ES-I3 (cell line): Measurements from ENCODE around the gene SGPL1.

ENCODE experiments used
- H3K36me3 ChIP-seq: 2 replicates; pipeline ENCODE4 v1.6.1; 2013; ENCODE audit warnings: mild to moderate bottlenecking, low read length, control low read depth, moderate library complexity; ENCODE audit not compliant: insufficient read depth
- H3K4me1 ChIP-seq: 2 replicates; pipeline ENCODE4 v1.6.1; 2013; ENCODE audit warnings: mild to moderate bottlenecking, control low read depth, low read length; ENCODE audit not compliant: insufficient read depth
- H3K9ac ChIP-seq: 2 replicates; pipeline ENCODE4 v1.6.1; 2013; ENCODE audit warnings: low read depth, mild to moderate bottlenecking, low read length, moderate library complexity
- H3K9me3 ChIP-seq: 2 replicates; pipeline ENCODE4 v1.6.1; 2013; ENCODE audit warnings: mild to moderate bottlenecking, low read length, moderate library complexity; ENCODE audit not compliant: control insufficient read depth, insufficient read depth

Gene SGPL1

DNA sequence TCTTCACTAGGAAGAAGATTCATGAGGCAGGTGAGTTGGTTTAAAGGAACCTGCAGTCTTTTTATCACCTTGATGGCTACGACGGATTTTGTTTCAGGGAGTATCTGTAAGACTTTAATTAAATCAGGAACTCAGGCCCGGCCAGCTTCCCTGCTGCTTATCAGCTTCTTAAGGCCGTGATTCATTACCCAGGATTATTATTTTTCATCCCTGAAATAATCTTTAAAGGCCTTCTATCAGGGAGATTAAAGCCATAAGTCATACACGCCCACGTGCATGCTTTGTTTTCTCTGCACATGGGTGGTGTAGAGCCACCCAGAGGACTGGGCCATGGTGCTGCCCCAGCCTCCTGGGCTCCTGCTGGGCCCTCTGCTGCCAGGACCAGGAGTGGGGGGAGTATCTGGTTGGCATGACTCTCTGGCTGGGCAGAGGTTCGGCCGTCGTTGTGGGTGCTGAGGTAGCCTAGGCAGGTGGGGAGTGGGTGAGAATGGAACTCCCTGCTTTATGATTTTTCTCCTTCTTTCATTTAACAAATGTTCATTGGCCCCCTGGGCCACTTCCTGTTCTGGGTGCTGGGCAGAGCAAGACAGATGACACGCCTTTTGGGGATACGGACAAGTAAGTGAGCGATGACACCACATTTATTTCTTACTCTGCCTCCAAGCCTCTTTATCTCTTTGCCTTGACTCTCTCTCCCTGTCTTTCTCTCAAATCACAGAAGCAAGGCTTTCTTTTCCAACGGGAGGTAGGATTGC, 111.6 kb downstream of the SGPL1 start:
- Histone ChIP-seq H3K4me1 (no peaks in the 10 kb centered on the region; the same call in 1 of the 2 replicates), H3K9ac (no peak overlapping the region), H3K36me3 (no peaks in the 10 kb centered on the region), H3K9me3 (no peaks in the 10 kb centered on the region)

DNA sequence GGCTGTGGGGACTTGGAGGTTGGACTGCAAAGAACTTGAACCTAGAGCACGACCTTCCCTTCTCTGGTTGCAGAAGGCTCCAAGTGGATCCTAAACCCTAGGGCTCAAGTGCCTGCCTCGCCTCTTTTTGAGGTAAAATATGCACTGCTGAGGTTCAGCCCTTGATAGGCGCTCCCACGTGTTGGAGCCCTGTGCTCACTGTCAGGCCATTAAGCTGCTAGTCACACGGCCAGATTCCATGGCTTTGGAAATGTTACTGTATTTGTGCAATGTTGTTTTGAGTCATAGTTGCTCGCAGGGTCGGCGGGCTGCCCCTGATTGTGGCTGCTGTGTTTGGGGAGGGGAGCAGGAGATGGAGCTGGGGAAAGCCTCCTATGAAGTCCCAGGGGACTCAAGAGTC, 112.4 kb downstream of the SGPL1 start:
- H3K9ac ChIP-seq = no peak overlapping the region
- H3K4me1 ChIP-seq = no peaks in the 10 kb centered on the region; the same call in 1 of the 2 replicates
- H3K9me3 ChIP-seq = no peaks in the 10 kb centered on the region
- no peaks in the 10 kb centered on the region for H3K36me3 ChIP-seq

DNA sequence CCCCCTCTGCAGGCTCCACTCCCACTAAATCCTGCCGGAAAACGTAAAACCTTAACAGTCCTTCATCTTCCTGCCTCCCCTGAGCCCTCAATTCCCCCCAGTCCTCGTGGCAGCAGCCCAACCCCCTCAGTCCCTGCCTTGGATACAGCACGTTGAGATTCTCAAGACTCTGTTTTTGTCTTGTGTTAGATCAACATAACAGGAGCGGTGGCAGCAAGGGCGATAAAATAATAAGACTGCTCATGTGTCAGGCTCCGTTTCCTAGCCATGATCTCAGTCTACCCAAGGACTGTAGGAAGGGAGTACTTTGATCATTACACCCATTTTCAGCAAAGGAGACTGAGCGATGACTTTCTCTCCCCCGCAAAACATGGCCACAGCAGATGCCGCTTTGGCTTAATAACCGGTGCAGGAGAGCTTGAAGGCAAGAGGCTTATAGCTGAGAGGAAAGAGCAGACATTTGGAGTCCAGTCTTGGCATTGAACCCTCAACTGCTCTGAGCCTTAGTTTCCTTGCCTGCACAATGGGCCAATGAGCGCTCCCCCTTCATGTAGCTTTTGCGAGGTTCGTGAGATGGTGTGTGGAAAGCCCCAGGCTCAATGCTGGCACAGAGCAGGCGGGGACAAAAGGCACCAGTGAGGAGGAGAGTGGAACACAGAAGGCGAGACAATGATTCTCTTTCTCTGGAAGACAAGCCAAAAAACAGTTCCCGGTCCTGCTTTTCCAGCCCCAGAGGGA, 114.7 kb downstream of the SGPL1 start:
- no peaks in the 10 kb centered on the region for H3K9me3 ChIP-seq
- H3K36me3 ChIP-seq = no peaks in the 10 kb centered on the region
- no peaks in the 10 kb centered on the region; the same call in 1 of the 2 replicates for H3K4me1 ChIP-seq
- no peak overlapping the region for H3K9ac ChIP-seq
